WERI-Rb-1 (cell line): ENCODE results near the gene ZNF740.

Experiments used
- DNase-seq: peaks from one replicate; pipeline ENCODE4 v3.0.0-alpha.2; 2020
- H3K27ac ChIP-seq: fragments of 250-450 bp; sonication (Bioruptor Pico); 2 replicates; pipeline ENCODE4 v1.5.1; 2020; ENCODE audit warnings: mild to moderate bottlenecking, moderate library complexity
- H3K27me3 ChIP-seq: fragments of 250-450 bp; sonication (Bioruptor Pico); 2 replicates; pipeline ENCODE4 v1.5.1; 2021; ENCODE audit warnings: mild to moderate bottlenecking, low read depth, moderate library complexity; ENCODE audit not compliant: insufficient read depth, severe bottlenecking
- H3K36me3 ChIP-seq: fragments of 250-450 bp; sonication (Bioruptor Pico); 2 replicates; pipeline ENCODE4 v1.5.1; 2020; ENCODE audit warnings: mild to moderate bottlenecking, moderate library complexity
- H3K4me3 ChIP-seq: 2 replicates; pipeline ENCODE4 v1.5.1; 2011; ENCODE audit warnings: low read depth, mild to moderate bottlenecking, control low read depth, low read length
- H3K9me3 ChIP-seq: fragments of 250-450 bp; sonication (Bioruptor Pico); 2 replicates; pipeline ENCODE4 v1.5.1; 2021; ENCODE audit warnings: mild to moderate bottlenecking, moderate library complexity; ENCODE audit not compliant: severe bottlenecking
- TF ChIP-seq, protein P1 (sequence below): IDR thresholded peaks from 2 replicates; pipeline ENCODE4 v1.5.1; 2011; ENCODE audit warnings: low read depth, mild to moderate bottlenecking, control low read depth, inconsistent platforms, low read length

The ZNF740 gene

DNA sequence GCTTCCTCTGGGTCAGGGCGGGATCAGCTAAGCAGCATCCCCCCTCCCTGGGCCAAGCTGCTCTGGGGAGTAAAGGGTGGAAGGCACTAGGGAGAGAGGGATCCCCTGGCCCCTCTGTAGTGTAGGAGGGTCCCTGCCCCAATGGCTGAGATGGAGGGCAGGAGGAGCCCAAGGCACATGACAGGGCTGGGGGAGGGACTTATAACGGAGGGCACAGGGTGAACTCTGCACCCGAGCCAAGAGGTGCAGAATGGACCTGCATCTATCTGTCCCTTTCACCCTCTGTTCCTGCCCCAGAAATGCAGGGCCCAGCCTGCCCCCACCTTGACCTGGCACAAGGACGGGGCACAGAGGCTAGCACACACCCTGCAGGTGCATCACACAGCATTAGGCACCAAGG is 30.3 kb downstream of the ZNF740 start:
- H3K9me3 ChIP-seq = no peaks in the 10 kb centered on the region
- no peak overlapping the region for H3K4me3 ChIP-seq
- H3K27ac ChIP-seq = no peak overlapping the region
- H3K27me3 ChIP-seq = no peaks in the 10 kb centered on the region
- H3K36me3 ChIP-seq = peaks cover 2% of the 10 kb centered on the region
- DNase-seq = no peak
- TF ChIP-seq, protein P1, sequence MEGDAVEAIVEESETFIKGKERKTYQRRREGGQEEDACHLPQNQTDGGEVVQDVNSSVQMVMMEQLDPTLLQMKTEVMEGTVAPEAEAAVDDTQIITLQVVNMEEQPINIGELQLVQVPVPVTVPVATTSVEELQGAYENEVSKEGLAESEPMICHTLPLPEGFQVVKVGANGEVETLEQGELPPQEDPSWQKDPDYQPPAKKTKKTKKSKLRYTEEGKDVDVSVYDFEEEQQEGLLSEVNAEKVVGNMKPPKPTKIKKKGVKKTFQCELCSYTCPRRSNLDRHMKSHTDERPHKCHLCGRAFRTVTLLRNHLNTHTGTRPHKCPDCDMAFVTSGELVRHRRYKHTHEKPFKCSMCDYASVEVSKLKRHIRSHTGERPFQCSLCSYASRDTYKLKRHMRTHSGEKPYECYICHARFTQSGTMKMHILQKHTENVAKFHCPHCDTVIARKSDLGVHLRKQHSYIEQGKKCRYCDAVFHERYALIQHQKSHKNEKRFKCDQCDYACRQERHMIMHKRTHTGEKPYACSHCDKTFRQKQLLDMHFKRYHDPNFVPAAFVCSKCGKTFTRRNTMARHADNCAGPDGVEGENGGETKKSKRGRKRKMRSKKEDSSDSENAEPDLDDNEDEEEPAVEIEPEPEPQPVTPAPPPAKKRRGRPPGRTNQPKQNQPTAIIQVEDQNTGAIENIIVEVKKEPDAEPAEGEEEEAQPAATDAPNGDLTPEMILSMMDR = no peak

DNA sequence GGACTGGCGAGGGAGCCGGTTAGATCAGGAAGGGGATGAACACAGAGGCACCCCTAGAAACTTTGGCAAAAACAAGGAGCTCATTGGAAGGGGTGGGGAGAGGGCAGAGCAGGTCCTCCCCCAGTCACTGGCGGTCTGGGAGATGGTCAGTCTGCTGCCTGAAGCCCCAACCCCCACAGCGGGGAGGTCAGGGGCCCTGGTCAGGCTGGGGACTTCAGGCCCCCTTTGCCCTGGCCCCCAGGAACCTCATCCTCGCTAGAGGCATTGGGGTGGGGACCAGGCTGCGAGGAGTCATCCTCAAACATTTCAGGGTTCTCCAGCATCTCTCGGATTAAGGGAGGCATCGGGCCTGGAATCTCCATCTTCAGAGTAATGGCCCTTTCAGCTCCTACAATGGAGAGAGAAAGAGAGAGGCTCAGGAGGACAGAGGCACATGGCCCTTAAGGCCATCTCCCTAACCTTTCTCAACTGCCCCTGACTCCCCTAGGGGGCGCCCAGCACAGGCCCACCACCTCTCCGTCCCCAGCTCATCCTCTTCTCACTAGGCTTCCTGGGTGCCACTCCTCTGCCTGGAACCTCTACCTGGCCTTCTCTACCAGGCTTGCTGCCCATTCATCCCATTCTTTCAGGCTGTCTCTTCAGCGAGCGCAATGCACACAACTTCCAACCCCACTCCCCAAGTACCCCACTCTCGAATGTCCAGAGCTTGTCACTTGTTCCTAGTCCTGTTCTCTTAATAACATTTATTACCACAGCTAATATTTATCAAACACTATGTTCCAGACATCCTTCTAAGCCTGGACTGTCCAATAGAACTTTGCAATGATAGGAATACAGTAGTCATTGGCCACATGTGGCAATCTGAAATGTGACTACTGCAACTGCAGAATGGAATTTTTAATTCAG is 31.2 kb downstream of the ZNF740 start:
- H3K36me3 ChIP-seq = peaks cover 2% of the 10 kb centered on the region
- no peak overlapping the region for H3K27ac ChIP-seq
- no peaks in the 10 kb centered on the region for H3K9me3 ChIP-seq
- peak; percentile 61 for DNase-seq
- TF ChIP-seq, protein P1 = peak; percentile 92
- H3K27me3 ChIP-seq = no peaks in the 10 kb centered on the region
- no peak overlapping the region for H3K4me3 ChIP-seq

DNA sequence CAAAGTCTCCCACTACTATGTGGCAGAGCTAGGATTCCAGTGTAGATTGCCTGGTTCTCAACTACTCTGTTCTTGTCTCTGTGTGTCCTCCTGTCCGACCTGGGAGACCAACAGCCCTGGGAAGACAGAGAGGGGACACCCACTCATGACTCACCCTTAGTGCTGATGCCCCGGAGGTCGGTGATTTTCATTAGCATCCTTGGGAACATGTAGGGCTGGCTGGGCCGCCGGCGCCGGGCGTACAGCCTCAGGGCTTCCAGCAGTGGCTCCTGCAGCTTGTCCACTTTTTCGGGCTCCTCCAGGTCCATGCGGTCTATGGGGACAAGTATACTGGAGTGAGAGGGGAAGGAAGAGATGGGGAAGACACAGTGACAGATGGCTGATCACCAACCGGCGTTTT is 32.4 kb downstream of the ZNF740 start:
- TF ChIP-seq, protein P1 = no peak
- no peak overlapping the region for H3K4me3 ChIP-seq

DNA sequence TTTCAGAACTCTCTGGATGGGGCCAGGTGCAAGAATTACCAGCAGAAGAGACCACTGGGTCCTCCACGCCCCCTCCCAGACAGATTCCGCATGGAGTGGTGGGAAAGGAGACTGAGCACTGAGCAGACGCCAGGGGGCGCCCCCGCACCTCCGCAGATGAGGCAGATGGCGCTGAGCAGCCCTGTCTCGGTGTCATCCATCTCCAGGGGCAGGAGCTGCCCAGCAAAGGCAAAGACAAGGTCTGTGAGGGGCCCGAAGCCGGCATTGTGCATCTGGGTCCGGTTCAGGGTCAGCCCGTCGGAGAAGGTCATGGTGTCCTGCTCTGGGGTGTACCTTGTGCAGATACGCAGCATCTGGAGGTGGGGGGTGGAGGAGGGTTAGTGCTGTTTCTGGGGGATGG is 32.8 kb downstream of the ZNF740 start:
- DNase-seq = peak; percentile 89
- Histone ChIP-seq H3K4me3 (no peak overlapping the region), H3K36me3 (peaks cover 2% of the 10 kb centered on the region), H3K27ac (no peak overlapping the region), H3K9me3 (no peaks in the 10 kb centered on the region), H3K27me3 (no peaks in the 10 kb centered on the region)
- TF ChIP-seq, protein P1 = peak; percentile 96

More for the DNA sequence above, 32.4 kb downstream of the ZNF740 start:
- DNase-seq = no peak
- H3K9me3 ChIP-seq = no peaks in the 10 kb centered on the region
- H3K36me3 ChIP-seq = peaks cover 2% of the 10 kb centered on the region
- H3K27ac ChIP-seq = no peak overlapping the region
- H3K27me3 ChIP-seq = no peaks in the 10 kb centered on the region

DNA sequence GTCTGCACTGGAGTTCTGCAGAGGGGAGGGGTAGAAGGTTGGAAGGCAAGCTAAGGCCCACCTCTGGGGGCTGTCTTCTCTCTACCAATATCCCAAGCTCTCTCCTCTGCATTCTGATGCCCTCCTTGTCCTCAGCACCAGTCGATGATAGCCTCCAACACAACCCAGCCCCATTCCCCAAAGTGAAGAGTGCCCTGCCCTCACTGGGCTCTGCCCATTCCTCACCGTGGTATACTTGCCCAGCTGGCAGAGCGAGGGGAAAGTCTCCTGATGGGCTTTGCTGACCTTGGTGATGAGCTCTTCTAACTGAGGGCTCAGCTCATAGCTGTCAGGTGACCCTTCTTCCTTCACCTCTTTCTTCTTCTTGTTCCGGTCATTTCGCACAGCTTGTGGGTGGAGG is 33.7 kb downstream of the ZNF740 start:
- Histone ChIP-seq H3K9me3 (no peaks in the 10 kb centered on the region), H3K27me3 (no peaks in the 10 kb centered on the region), H3K4me3 (no peak overlapping the region), H3K27ac (no peak overlapping the region), H3K36me3 (peaks cover 2% of the 10 kb centered on the region)
- TF ChIP-seq, protein P1 = no peak
- no peak for DNase-seq
